Measurements from ENCODE around the gene ANKRD65.

DNA sequence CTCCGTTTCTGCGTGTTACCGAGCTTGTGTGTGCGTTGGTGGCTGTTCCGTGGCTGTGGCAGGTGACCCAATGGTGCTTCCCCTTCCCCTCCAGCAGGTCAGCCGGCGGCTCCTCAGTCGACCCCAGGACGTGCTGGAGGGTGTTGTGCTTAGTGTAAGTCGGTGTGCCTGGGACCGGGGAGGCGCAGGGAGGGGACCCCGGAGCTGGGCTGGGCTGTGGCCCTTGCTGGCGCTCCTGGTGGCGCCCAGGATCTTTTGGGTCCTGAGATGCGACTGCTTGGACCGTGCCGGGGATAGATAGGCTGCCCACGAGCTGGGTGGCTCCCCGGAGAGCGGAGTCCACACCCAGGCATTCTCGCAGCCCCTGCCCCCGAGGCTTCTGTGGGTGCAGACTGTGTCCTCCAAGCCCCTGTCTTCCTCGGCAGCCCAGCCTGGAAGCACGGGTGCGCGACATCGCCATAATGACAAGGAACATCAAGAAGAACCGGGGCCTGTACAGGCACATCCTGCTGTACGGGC lies 34.3 kb upstream of the ANKRD65 start:
- no peak for TF ChIP-seq TAF1 (IDR thresholded peaks at IDR 0.05; ENCODE audit: low read depth, low read length)
- TF ChIP-seq POLR2A (IDR thresholded peaks at IDR 0.05; ENCODE audit: low read depth, low read length): no peak

Data from GM12891 (cell line).